ENCODE measurements around the gene MACROD2. TPM values are rescaled to one million over a fixed set of nuclear protein-coding genes. Genes with fewer than 3 reads are reported as not detected.

The MACROD2 gene
- total RNA-seq, 1 experiment from 2014 or later: 1.6 TPM

DNA sequence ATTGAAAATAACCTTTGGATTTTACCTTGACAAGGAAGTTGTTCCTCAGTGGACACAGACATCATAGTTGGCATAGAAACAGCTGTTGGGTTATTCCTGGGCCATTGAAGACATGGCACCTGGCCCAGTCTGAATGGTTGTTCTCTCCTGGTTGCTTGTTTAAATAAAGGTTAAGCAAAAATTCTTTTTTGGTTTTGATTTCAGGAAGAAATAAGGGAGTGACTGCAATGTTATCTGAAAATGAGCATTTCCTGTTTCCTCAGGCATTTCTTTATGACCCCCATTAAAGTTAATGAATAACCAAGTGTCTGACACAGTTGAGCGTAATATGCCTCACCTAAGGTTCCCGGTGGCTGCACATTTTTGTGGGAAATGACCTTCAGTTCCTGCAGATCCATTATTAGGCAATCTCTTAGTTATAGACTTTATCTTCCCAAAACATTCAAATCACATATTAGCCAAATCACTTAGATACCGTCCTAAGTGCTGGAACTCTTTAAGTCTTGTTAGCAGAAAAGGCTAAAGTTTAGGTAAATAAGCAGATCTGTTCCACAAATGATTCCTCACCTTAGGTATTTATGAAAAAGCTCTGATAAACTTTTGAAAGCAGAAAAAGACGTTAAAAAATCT lies 990.8 kb downstream of the MACROD2 start:
- no peak overlapping the region for H2AFZ ChIP-seq (ENCODE audit: low read length)

More for the DNA sequence above, 990.8 kb downstream of the MACROD2 start:
- Histone ChIP-seq H4K91ac (ENCODE audit: insufficient read length, low read depth, low read length) (no peak overlapping the region), H3K4me1 (ENCODE audit: insufficient read depth, low read length) (no peaks in the 10 kb centered on the region), H3K79me1 (ENCODE audit: insufficient read depth, low read depth, low read length, poor library complexity, severe bottlenecking) (no peaks in the 10 kb centered on the region), H3K23me2 (ENCODE audit: insufficient read length, low read depth, low read length, poor library complexity, severe bottlenecking) (no peaks in the 10 kb centered on the region), H3K27ac (ENCODE audit: insufficient read length, low read depth, low read length) (no peak overlapping the region), H2BK12ac (ENCODE audit: insufficient read length, low read depth, low read length) (no peak overlapping the region), H3K56ac (ENCODE audit: insufficient read length, low read depth, low read length) (no peak overlapping the region), H3T11ph (ENCODE audit: low read length) (no peak overlapping the region), H2BK120ac (ENCODE audit: low read depth, low read length, poor library complexity, severe bottlenecking) (no peak overlapping the region), H2BK5ac (ENCODE audit: insufficient read length, low read length) (no peak overlapping the region), H4K20me1 (ENCODE audit: control insufficient read depth, insufficient read depth, insufficient read length) (no peaks in the 10 kb centered on the region), H3K4ac (ENCODE audit: low read depth, low read length) (no peak overlapping the region), H2BK15ac (ENCODE audit: low read depth, low read length) (no peak overlapping the region), H3K79me2 (ENCODE audit: insufficient read depth, low read length) (no peaks in the 10 kb centered on the region), H3K23ac (ENCODE audit: insufficient read length, low read depth, low read length) (no peak overlapping the region), H3K9me3 (ENCODE audit: control insufficient read depth, low read depth, low read length) (no peaks in the 10 kb centered on the region), H3K14ac (ENCODE audit: insufficient read depth, low read length) (no peak overlapping the region), H2BK20ac (ENCODE audit: low read depth, low read length, poor library complexity, severe bottlenecking) (no peak overlapping the region), H3K27me3 (ENCODE audit: insufficient read depth, low read length) (no peaks in the 10 kb centered on the region), H2AK5ac (ENCODE audit: insufficient read length, low read length) (no peak overlapping the region), H3K9ac (ENCODE audit: extremely low read depth, insufficient read length, low read length) (no peak overlapping the region), H4K8ac (replicated peaks; ENCODE audit: insufficient read length, low read depth, low read length) (no peak overlapping the region), H3K4me2 (ENCODE audit: insufficient read depth, insufficient read length, low read length) (no peak overlapping the region), H4K5ac (ENCODE audit: insufficient read length, low read depth, low read length) (no peak overlapping the region), H3K18ac (ENCODE audit: insufficient read length, low read depth, low read length) (no peak overlapping the region)
- Mint-ChIP-seq H3K9me3 (peaks cover 25 to 31% of the 10 kb centered on the region in 2 experiments), H3K4me3 (no peak overlapping the region), H3K4me1 (no peaks in the 10 kb centered on the region), H3K27me3 (ENCODE audit: low read depth) (no peaks in the 10 kb centered on the region), H3K36me3 (ENCODE audit: insufficient read depth in 1 of 3, low read depth in 3 of 3) (peaks cover 19 to 34% (median 25%) of the 10 kb centered on the region in 3 experiments), H3K27ac (no peak overlapping the region)
- no CpG with 5 or more reads among the region's 4 CpGs for WGBS (ENCODE audit: extremely low coverage, insufficient read length, low lambda C conversion rate)
- TF ChIP-seq, protein P1, sequence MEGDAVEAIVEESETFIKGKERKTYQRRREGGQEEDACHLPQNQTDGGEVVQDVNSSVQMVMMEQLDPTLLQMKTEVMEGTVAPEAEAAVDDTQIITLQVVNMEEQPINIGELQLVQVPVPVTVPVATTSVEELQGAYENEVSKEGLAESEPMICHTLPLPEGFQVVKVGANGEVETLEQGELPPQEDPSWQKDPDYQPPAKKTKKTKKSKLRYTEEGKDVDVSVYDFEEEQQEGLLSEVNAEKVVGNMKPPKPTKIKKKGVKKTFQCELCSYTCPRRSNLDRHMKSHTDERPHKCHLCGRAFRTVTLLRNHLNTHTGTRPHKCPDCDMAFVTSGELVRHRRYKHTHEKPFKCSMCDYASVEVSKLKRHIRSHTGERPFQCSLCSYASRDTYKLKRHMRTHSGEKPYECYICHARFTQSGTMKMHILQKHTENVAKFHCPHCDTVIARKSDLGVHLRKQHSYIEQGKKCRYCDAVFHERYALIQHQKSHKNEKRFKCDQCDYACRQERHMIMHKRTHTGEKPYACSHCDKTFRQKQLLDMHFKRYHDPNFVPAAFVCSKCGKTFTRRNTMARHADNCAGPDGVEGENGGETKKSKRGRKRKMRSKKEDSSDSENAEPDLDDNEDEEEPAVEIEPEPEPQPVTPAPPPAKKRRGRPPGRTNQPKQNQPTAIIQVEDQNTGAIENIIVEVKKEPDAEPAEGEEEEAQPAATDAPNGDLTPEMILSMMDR (conservative IDR thresholded peaks at IDR 0.05): no peak
- no peak for DNase-seq

All from H9 (cell line).